NT2/D1 (cell line): ENCODE data around the gene NRF1.

ENCODE experiments used
- SUZ12 ChIP-seq: IDR thresholded peaks from 2 replicates; pipeline ENCODE4 v1.6.1; 2011; ENCODE audit not compliant: insufficient read length, insufficient read depth; ENCODE audit errors: extremely low read depth
- ZNF274 ChIP-seq: IDR thresholded peaks from 2 replicates; pipeline ENCODE4 v1.6.1; 2011; ENCODE audit warnings: mild to moderate bottlenecking, low read depth, low read length

GRCh38 chr7:129767120-129768015, 155.8 kb downstream of the NRF1 start:
- TF ChIP-seq ZNF274, result no peak
- TF ChIP-seq SUZ12, result no peak
